Gastrocnemius medialis (tissue), 4 donors: ENCODE results near the gene TGM2.

Experiments
- CTCF ChIP-seq, 5 experiments: fragments of 450-650 bp in 3 of 5; fragments of 200-600 bp in 2 of 5; sonication (generic) in 2 of 5; IDR thresholded peaks in 4 of 5; conservative IDR thresholded peaks in 1 of 5; 1 replicate in 4 of 5; 2 replicates in 1 of 5; pipeline ENCODE4 v1.5.1; 2016 to 2019; ENCODE audit warnings: antibody characterized with exemption in 5 of 5, mild to moderate bottlenecking in 3 of 5, moderate library complexity in 3 of 5
- POLR2A ChIP-seq, 2 donors: fragments of 450-650 bp; IDR thresholded peaks; one replicate each; pipeline ENCODE4 v1.6.1; 2017; ENCODE audit warnings: antibody characterized with exemption in 2 of 2, mild to moderate bottlenecking in 2 of 2, moderate library complexity in 2 of 2

GRCh38 chr20:38196076-38196475, 31.0 kb upstream of the TGM2 start:
- TF ChIP-seq CTCF (IDR thresholded peaks at IDR 0.05 in 4 of 5, conservative IDR thresholded peaks at IDR 0.05 in 1 of 5) = no peak
- TF ChIP-seq POLR2A (IDR thresholded peaks at IDR 0.05) = no peak
